NOMO-1 (cell line): Measurements from ENCODE around the gene CSNK1A1L.

Source experiments
- DNase-seq, 2 experiments: peaks; one replicate each; lab custom pipeline; 2025; ENCODE audit not compliant: unreplicated experiment in 2 of 2; lab: John Stamatoyannopoulos, UW

CSNK1A1L gene

DNA sequence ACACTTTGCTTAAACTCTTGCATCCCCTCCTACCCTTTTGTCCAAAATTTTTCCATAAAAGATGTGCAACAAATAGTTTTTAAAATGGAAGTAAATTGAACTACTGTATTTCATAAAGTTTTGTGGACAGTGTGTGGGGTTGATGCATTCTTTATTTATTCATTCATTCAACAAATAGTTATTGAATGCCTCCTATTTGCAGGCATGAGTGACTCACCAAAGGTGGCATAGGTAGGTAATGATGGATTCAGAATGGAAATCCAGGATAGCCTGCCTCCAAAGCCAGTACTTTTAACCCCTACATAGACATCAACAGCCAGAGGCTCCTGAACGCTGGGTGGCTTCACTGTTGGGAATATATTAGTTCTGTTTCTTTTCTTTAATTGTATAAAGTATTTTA is 2.4 kb upstream of the CSNK1A1L start:
- DNase-seq: no peak

DNA sequence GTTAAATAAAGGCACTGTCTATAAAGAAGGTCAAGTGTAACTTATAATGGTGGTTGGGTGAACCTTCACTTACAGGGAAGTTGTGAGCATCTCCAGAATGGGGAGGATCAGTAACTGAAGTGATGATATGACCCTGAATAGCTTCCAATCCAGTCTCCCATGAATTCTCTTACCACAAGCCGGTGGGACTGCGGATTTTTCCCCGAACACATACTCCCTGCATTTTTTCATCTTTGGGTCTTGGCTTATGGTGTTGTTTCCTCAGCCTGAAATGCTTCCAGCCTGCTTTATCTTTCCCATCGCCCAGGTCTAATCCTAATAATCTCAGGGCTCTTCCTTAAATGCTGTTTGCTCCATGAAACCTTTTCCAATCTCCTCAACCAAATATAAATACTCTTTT is 2.0 kb upstream of the CSNK1A1L start:
- DNase-seq: no peak

DNA sequence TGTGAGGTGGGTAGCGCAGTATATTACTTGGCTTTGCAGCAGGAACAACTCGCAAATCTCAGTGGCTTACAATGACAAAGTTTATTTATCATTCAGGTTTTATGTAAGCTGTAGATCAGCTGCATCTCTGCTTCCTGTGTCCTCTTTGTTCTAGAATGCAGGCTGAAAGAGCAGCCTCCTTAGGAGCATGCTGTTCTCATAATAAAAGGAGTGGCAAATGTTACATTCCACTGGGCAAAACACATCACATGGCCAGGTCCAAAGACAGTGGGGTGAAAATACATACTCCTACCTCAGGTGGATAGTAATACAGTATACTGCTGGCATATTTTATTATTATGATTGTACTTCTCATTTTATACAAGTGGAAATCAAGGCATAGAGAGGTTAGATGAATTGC is 1.2 kb upstream of the CSNK1A1L start:
- DNase-seq: no peak

DNA sequence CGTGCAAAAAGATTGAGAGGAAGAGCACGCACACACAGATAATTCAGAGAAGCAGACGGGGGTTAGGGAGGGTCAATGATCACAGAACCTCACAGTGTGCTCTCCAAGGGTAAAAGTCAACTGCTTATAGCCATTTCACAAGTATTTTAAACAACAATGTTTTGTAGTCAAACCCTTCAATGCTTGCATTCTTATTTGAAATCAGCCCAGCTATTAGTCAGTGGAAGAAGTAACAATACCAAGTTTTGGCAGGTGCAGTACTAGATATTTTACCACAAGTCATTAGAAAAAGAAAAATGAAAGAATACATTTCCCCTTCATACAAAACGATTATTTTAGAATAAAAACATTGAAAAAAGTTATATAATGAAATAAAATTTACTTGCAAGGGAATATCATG is 2.6 kb downstream of the CSNK1A1L start:
- DNase-seq: no peak

DNA sequence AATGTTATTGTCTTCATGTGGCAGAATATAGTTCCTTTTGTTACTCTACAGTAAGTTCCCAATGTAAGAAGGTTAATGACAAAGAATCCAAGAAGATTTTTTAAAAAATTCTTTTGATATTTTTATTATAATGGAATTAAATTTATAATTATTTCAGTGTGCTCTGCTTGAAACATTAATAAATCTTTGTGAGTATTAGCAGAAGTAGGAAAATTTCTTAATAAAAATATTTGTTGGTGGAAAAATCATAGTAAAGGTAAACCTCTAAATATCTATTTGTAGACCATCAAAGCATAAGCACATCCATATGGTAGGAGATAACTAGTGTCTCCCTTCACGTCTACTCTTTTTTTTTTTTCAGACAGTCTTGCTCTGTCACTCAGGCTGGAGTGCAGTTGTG is 4.3 kb downstream of the CSNK1A1L start:
- DNase-seq: no peak

DNA sequence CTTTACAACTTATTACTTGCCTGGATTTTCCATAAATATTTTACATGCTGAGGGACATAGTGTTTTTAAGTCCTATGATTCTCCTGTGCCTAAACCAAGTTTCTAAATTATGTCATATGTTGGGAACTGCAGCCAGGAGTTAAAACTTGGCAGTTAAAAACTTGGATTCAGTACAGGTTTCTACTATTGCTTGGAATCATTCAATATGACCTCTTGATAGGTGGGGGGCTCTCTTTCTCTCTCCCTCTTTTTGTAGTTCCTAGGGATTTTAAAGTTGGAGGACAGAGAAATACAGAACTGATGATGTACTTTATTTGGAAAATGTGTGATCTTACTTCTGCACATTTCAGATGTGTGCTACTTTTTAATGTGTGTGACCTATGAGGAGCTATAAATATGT is 4.7 kb downstream of the CSNK1A1L start:
- no peak for DNase-seq

DNA sequence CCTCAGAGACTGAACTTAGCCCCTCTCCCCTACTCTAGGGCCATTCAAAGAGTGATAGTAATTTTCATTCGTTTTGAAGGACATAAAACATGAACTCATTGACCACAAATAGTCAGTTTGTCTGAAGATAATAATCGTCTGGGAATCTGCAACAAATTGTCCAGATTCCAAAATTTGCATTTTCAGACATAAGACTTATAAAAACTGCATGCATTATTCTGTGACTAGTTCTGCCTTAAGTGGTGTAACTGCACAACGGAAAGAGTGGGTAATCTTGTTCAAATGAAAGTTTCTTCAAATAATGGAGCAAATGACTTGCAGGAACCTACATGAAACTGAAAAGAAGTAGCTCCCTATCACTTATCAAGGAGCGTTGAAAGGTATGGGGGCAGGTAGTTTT is 8.4 kb downstream of the CSNK1A1L start:
- no peak for DNase-seq

DNA sequence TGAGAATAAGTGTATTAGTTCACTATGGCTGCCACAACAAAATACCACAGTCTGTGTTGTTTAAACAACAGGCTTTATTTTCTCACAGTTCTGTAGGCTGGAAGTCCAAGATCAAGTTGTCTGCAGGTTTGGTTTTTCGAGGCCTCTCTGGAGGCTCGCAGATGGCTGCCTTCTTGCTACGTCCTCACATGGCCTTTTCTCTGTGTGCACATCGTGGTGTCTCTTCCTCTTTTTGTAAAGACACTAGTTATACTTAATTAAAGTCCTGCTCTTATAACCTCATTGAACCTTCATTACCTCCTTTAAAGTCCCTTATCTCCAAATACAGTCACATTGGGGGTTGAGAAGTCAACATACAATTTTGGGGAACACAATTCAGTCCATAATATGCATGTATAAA is 10.6 kb downstream of the CSNK1A1L start:
- no peak for DNase-seq

DNA sequence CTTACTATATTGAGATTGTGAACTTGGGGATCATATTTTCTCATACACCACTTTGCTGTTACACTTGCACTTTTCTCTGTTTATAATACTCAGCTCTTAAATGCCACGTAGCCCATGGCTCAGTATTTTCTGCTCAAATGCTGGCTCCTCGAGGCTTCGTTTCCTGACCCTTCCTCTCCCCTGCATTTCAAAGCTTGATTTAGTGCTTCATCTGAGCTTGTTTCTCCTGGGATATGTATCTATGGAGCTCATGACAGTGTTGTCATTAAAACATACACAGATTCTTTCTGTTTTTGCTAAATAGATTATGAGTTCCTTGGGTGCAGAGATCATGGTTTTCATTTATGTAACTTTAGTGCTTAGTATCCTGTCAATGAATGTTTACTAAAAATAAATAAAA is 11.4 kb downstream of the CSNK1A1L start:
- DNase-seq: no peak

DNA sequence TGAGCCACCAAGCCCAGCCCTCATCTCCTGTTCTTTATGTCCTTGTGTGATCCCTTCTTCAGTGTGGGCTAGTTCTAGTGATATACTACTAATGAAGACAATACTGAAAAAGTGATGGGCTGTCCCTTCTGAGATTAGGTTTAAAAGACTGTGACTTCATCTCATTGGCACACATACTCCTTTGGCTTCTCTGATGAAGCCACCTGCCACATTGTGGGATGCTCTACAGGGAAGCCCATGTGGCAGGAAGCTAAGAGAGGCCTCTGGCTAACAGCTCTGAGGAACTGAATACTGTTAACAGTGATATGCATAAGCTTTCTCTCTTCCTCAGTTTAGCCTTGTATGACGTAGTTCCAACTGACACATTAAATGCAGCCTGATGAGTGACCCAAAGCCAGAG is 13.6 kb downstream of the CSNK1A1L start:
- DNase-seq: no peak

DNA sequence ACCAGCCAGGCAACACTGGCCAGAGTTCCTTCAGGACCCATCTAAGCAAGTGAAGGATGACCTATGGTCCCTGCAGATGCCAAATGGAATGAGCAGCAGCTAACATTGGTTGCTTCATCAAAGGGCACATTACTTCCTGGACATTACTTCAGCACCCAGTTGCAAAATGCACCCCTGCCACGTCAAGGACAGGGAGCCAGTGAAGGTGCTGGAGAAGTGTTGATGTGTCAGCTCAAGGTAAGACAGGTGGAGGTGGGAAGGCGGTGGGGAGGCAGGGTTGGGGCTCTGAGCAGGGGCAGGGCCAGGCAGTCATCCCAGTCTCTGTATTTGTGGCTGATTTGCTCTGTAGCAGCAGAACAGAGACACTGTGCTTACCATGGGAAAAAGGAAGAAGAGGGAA is 14.6 kb downstream of the CSNK1A1L start:
- DNase-seq: no peak

DNA sequence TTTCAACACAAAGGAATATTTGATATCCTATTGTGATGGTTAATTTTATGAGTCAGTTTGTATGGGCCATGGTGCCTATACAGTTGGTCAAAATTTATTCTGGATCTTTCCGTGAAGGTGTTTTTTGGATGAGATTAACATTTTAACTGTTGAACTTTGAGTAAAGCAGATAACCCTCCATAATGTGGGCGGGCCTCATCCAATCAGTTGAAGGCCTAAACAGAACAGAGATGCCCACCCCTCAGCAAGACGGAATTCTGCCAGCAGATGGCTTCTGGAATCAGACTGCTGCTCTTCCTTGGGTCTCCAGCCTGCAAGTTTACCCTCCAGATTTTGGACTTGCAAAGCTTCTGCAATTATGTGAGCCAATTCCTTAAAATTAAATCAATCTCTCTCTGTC is 16.0 kb downstream of the CSNK1A1L start:
- no peak for DNase-seq

DNA sequence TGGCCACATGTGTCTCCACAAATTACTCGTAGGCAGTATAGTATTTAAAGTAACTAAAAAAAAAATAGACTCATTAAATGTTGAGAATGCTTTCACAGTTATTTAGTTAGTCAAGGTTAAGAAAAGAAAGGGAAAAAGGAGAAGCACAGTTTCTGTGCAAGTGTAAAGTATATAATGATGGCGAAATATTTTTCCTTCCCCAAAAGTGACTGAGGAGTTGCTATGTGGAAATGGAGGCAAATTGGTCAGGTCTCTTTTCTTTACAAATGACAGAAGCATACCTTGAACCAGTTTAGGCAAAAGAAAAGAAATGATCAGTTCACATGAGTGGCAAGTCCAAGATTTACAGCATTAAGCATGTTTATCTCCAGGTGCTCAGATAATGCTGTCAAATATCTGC is 18.0 kb downstream of the CSNK1A1L start:
- peak; percentile 59 to 87 for DNase-seq

DNA sequence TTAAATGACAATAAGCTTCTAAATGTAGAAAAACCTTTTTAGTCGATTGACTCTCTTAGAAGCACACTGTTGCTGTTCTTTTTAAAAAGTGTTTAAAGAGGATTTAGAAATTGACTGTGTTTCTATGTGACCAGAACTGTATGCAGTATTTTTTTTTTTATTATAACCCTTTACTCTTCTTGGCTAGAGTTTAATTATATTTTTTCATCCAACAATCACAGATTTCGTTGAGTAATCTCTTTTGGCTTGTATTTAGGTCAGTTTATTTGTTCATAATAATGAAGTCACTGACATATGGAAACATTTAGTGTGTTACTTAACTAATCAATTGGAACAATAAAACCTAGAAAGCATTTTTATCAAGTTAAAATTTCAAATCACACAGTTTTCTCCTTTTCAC is 19.9 kb downstream of the CSNK1A1L start:
- DNase-seq: no peak

DNA sequence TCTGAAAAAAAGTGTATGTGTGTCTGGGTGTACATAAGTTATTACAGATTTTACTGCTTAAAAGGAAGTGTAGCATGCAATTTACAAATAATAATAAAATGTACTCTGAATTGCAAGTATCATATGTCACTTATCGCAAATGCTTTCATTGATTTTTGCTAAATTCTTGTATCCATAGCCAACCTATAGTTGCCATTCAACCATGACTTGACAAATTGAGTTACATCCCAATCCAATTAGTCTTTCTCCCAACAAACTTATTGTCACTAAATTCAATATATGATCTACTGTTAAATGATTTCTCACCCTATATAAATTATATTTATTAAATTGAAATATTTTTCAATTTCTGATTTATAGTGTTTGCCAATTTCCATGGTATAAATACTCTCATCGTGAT is 28.6 kb downstream of the CSNK1A1L start:
- no peak for DNase-seq

DNA sequence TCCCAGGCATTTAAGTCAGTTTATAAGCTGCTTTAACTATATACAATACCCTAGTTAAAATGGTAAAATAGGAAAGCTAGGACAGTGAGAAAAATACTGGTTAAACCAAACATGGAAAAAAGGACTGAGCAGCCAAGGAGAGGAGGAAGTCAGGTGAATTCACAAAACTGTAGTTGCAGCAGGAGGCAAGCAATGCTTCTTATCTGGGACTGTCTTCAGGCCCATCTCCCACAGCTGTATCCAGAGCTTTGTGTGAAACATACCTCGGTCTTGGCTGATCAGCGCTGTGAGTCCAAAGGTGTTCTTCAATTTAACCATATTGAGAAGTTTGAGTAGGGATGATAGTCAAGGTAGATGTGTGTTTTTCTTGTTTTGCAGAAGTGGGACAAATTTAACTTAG is 30.3 kb downstream of the CSNK1A1L start:
- no peak for DNase-seq

DNA sequence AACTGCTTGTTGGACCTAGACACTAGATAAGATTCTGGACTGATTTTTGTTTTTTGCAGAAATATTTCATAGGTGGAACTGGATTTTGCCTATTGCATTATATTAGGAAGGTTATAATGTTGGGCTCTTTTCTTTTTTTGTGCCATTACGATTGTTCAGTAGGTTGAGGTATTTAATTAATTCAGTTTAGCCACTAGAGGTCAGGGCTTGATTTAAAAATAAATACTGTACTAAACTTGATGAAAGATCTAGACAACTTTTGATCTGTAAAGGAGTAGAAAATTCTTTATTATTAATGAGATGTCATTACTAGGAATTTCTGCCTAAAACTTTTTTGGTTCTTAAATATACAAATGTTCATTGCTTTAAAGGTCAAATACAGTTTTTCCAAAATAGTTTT is 30.8 kb downstream of the CSNK1A1L start:
- DNase-seq: peak in 1 of 2 experiments; percentile 51

DNA sequence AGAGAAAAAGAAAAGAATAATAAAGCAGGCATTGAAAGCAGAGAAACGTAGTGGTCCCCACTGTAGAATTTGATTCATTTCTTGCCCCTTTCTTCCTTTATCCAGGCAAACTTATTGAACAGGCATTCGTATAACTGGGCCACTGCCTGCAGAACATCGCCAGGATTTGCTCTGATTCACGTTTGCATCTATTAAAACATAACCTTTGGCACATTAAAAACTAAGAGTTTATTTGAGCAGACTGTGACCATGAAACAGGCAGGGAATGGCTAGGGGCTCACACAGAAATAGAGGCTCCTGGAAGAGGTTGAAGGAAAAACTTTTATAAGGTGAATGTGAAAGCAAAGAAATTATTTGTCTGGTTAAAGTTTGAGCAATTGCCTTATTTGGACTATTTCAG is 33.4 kb downstream of the CSNK1A1L start:
- no peak for DNase-seq

DNA sequence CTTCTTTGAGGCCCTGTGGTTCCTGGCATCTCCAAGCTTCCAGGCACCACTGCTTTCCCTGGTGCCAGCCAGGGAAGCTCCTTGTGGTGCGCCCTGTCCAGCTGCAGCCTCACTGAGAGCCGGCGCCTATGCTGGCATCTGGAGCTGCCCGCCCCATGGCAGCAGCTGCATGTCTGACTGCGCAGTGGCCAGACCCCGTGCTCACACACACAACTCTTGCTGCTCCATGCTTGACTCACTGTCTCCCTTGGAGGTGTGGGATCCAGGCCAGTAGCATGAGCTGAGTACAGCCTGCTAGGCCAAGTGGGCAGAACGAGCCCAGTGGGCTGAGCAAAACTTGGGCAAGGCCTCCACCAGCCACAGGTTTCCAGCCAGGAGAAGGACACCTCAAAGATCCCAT is 34.5 kb downstream of the CSNK1A1L start:
- no peak for DNase-seq

DNA sequence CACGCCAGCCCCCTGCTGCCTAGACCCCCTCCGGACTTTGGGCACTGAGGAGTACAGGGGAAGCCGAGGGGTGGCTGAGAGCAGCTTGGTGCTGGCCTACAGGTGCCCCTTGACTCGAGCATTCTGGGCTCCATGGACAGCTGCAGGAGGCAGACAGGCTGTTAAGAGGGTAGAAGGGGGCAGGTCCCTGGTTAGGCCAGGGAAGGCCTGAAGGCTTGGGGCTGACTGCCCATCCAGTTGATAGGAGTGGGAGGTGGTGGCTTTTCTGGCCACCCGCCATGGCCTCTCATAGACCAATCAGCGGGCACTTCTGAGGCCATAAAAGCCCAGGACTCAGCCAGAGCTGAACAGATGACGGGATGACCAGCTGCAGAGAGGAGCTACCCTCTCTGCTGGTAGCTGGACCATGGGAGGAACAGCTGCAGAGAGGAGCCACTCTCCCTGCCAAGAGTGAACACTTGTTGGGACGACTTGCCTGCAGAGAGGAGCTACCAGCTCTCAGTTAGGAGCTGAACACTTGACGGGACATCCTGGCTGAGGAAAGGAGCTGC is 35.2 kb downstream of the CSNK1A1L start:
- DNase-seq: no peak

DNA sequence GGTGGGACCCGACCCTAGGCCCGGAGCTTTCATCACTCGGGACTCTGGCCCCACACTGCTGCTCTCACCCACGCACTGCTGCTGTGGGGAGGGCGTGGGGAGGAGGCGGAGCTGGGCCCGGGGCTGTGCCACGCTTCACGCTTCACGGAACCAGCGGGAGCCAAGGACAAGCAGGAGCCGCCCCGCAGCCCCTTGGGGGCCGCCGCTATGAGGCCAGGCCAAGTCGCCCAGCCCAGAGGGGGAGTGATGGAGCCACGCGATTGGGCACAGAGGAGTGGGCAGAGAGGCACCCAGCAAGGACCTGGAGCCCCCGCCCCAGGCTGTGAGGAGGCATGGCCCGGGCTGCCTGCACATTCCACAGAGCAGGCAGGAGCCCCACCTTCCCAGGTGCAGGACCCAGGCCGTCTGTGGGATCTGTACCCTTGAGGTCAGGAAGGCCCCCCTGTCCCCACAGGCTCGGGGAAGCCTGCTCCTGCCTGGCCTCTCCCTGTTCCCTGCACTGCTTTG is 35.8 kb downstream of the CSNK1A1L start:
- no peak for DNase-seq

DNA sequence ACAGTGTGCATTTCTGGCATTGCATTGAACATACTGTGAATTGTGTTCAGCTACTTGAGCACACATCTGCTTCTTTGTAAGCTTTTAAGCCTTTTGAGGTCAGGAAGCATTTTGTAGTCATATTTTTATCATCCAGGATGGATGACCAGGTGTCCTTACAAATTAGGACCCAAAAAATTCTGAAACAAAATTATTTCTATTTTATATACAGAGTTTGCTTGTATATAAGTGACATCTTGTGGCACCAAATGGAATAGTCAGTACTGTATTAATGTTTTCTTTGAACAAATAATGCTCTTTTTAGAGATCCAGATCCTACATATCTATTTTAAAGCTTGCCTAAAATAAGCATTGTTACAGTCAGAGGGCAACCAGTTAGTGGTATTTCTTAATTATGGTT is 36.5 kb downstream of the CSNK1A1L start:
- DNase-seq: no peak

DNA sequence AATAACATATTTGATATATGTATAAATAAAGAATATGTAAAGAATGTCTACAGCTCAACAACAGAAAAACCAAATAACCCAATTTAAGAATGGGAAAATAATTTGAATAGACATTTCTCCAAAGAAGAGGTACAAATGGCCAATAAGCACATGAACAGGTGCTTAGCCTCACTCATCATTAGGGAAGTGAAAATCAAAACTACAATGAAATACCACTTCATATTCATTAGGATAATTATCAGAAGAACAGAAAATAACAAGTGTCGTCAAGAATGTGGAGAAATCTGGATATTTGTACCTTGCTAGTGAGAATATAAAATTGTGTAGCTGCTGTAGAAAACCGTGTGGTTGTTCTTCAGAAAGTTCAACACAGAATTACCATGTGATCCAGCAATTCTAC is 37.6 kb downstream of the CSNK1A1L start:
- DNase-seq: no peak
